GM18520 (cell line): Measurements from ENCODE around the gene SLC17A9.

Source experiments
- ATAC-seq: cut with Tn5 transposase; IDR thresholded peaks from one replicate; pipeline ENCODE4 v1.9.1; 2021; ENCODE audit not compliant: unreplicated experiment

Gene SLC17A9

DNA sequence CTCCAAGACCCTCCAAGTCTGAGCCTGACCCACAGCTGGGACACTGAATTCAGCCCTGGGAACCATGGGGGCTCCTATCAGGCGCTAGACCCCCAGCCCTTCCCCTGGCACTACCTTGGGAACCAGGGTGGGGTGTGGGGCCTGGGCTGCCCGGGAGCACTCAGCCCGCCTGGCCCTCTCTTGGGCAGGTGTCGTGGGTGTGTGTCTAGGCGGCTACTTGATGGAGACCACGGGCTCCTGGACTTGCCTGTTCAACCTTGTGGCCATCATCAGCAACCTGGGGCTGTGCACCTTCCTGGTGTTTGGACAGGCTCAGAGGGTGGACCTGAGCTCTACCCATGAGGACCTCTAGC is 14.6 kb downstream of the SLC17A9 start:
- ATAC-seq = no peak

- no peak for ATAC-seq
These were observed 15.3 kb downstream of the SLC17A9 start for GRCh38 chr20:62967628-62968351.

DNA sequence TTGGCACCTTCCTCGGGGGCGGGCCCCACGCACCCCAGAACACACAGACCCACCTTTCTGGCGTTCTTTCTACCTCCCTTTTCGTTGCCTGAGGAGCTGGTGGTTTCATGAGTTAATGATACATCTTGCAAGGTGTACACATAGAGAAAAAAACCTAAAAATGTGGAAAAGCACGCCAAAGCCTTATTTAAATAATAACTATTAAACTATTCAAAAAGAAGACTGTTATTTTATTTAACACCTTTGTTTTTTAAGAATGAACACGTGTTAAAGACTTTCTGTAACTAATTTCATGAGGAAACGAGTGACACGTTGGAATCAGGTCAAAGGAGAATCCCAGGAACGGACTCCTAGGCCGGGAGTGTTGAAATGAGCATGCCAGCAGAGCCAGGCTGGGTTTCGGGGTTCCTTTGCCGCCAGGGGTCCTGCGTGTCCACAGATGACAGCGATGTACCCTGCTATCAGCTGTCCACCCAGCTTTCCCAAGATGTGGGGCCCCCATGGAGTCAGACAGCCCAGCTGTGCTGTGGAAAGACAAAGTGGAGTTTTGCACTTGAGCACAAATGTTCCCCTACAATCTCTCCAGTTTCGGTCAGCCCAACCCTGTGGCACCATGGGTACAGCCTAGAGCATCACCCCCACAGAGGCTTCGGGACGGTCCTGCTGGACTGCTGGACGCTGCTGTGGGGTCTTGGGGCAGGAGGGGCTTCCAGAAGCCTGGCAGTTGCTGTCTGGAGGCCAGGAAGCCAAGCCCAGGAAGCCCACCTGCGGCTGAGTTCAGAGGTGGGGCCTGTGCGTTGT is 16.1 kb downstream of the SLC17A9 start:
- ATAC-seq = no peak

DNA sequence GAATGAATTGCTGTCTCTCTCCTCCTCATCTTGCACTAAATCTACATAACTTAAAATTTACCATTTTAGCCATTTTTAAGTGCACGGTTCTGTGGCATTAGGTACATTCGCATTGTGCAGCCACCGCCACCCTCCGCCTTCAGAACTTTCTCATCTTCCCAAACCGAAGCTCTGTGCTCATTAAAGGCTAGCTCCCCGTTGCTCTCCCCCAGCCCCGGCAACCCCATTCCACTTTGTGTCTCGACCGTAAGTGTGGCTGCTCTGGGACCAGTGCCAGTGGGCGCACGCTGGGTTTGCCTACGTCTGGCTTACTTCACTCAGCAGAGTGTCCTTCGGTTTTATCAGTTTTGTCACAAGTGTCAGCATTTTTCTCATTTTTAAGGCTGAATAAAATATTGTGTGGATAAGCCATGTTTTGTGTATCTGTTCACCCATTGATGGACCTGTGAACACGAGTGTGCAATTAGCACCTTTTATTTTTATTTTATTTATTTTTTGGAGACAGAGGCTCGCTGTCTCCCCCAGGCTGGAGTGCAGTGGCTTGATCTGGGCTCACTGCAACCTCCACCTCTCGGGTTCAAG is 16.8 kb downstream of the SLC17A9 start:
- ATAC-seq = no peak

DNA sequence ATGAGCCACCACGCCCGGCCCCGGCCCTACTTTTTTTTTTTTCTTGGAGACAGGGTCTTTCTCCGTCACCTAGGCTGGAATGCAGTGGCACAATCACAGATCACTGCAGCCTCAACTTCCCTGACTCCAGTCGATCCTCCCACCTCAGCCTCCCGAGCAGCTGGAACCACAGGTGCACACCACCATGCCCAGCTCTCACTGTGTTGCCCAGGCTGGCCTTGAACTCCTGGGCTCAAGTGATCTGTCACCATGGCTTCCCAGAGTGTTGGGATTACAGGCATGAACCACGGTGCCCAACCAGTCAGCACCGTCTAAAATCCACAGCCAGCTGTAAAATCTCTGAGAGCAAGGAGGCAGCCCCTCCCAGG is 17.4 kb downstream of the SLC17A9 start:
- ATAC-seq = no peak

GRCh38 chr20:62970307-62971210 is 18.1 kb downstream of the SLC17A9 start:
- no peak for ATAC-seq

GRCh38 chr20:62971211-62971949 is 18.9 kb downstream of the SLC17A9 start:
- no peak for ATAC-seq

DNA sequence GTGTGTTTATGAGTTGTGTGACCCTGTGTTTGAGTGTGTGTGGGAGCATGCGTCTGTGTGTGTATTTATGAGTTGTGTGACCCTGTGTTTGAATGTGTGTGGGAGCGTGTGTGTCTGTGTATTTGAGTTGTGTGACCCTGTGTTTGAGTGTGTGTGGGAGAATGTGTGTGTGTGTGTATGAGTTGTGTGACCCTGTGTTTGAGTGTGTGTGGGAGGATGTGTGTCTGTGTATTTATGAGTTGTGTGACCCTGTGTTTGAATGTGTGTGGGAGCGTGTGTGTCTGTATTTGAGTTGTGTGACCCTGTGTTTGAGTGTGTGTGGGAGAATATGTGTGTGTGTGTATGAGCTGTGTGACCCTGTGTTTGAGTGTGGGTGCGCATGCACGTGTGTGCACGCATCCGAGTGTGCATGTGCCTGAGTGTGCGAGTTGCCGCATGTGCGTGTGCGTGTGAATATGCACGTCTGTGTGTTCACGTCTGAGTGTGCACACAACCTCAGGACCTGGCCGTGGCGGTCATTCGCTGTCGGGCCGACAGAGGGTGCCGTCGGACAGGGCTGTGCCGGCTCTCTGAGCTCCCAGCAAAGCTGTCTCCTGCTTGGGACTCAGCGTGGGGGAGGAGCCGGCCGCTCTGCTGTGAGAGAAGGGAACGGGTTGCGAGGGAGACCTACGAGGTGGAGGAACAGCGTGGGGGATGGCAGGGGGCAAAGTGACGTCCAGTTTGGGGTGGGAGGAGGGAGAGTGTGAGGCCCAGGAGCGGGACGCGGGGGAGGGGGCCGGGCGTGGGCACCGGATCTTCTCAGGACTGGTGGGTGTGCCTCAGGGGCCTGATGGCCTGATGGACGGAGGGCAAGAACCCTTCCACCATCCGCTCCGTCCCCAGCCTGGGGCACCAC is 19.7 kb downstream of the SLC17A9 start:
- peak; percentile 61 for ATAC-seq

DNA sequence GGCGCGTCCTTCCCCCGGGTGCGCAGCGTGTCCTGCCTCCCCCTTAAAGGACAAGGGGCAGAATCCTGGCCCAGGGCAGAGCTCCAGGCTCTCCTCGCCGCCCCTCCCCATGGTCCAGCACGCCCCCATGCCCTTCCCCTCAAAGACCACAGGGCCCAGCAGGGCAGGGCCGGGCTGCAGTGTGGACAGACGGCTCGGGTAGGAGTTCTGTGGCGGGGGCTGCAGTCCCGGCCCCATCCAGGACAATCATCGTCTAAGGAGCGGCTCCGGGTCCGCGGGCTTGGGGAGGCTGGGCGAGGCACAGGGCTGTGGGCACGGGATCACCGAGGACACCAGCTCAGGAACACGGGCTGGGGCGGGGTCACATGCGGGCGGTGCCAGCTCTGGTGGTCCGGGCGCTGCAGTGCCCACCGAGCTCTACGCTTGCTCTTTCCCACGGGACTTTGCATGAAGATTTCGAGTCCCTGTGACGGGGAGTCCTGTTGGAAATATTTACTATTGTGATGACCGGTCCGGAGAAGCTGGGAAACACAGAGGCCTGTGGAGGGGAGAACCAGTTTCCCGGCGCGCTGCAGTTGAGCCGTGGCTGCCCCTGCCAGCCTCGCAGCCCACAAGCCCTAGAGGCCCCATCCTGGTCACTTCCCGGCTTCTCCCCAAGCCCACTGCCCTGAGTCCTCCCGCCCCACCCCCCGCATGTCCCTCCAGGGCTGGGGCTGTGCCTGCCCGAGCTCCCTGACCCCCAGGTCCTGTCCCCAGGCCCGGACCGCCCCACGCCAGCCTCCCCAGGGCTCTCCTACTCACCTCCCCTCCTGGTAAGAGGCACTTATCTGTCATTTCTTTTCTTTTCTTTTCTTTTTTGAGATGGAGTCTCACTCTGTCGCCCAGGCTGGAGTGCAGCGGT is 20.6 kb downstream of the SLC17A9 start:
- no peak for ATAC-seq

DNA sequence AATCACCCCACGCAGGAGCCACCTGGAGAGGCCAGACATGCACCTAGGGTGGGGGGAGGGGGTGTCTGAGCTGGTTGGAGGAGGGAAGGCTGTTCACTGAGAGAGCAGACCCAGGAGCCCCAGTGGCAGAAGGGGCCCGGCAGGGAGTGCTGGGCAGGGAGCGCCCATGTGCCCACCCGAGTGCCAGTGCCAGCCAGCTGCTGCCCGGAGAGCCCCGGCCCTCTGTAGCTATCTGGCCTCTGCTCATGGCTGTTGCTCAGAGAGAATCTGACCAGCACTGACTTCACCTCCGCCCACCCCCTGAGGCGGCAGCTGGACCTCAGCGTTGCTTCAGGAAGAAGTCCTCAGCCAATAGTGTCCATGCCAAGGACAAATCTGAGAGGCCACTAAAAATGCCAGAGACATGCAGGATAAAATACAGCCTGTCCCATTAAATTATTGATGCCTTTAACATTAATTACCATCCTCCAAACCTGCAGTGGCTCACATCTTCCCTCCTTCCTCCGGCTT is 22.8 kb downstream of the SLC17A9 start:
- ATAC-seq = no peak

DNA sequence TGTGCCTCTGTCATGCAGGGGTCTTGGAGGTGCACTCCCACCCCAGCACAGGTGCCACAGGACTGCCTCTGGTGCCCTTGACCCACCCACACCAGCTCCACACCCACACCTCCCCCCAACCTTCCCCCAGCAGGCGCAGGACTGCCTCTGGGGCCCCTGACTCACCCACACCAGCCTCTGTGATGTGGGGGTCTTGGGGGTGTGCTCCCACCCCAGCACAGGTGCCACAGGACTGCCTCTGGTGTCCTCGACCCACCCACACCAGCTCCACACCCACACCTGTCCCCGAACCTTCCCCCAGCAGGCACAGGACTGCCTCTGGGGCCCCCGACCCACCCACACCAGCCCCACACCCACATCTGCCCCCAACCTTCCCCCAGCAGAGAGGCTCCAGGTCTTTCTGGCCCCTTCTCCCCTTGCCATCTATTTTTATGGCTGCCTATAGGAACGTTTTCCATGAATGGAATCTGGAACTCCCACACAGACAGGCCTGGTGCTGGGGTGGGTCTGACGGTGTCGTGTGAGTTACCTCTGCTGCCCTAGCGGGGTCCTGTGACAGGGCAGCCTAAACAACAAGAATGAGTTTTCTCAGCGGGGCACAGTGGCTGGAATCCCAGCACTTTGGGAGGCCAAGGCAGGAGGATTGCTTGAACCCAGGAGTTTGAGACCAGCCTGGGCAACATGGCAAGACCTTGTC is 23.5 kb downstream of the SLC17A9 start:
- no peak for ATAC-seq

DNA sequence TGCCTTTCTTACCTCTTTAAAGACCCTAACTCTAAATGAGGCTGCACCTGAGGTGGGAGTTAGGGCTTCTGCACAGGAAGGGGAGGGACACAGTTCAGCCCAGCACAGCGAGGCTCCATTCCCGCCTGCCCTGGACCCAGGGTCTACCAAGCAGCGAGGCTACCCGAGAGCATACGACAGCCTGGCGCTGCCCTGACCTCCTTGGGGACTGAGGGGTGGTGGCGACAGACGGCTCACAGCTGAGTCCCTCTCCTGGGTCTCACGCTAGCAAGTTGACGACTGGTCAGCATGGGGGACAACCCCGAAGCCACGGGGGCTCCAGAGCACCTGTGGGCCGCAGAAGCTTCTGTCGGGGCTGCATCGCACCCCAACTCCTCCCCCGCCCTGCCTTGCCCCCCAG is 24.4 kb downstream of the SLC17A9 start:
- no peak for ATAC-seq

DNA sequence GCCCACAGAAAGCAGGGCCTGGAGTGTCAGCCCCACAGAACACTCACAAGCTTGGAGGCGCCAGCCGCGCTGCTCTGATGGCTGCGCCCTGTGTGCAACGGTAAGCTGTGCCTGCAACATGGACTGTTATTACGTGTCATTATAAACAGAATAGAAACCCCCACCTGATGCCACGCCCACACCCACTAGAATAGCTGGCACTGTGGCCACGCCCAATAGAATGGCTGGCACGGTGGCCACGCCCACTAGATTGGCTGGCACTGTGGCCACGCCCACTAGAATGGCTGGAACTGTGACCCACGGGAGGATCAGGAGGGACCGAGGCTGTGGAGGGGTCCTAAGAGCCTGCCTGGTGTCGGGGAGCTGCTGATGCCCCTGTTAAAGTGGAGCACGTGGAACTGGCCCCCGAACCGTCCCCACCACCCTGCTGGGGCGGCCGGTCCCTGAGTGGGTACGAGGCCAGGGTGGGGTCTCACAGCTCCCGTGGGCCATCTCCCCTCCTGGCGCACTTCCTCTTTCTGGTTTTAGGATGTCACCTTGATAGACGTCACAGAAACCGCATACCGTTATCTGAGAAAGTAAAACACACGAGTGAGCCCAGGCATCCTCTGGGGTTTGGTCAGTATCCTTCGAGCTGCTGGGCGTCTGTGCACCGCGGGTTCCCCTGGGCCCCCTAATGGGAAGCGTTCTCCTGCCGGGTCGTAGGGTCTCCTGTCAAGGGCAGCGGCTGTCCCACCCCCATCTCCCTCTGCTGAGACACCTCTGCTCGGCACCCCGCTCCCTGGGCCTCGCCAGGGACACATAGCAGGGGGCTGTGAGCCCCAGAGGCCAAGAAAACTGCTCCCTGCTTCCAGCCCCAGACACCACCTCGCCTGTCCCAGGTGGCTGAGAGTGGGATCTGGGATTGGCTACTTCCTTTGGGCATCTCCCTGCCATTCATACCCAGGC is 25.4 kb downstream of the SLC17A9 start:
- peak; percentile 63 for ATAC-seq

- no peak for ATAC-seq
These were observed 26.0 kb downstream of the SLC17A9 start for GRCh38 chr20:62978561-62978943.

DNA sequence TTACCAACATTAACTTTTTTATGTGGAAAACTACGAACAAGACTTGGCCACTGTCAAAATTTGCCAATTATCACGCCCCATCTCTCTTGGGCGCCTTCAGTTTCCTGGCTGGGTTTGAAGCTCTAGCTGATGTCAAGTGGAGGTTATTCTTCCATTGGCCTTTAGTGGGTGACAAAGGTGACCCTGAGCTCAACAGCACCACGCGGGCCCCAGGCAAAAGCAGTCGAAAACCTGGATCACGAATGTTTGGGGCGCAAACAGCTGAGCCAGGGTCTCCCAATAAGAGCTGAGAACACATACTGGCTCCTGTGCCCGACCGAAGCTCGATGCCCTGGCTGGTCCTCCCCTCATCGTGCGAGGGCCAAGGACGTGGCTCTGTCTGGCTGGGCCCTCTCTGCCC is 26.8 kb downstream of the SLC17A9 start:
- ATAC-seq = no peak

DNA sequence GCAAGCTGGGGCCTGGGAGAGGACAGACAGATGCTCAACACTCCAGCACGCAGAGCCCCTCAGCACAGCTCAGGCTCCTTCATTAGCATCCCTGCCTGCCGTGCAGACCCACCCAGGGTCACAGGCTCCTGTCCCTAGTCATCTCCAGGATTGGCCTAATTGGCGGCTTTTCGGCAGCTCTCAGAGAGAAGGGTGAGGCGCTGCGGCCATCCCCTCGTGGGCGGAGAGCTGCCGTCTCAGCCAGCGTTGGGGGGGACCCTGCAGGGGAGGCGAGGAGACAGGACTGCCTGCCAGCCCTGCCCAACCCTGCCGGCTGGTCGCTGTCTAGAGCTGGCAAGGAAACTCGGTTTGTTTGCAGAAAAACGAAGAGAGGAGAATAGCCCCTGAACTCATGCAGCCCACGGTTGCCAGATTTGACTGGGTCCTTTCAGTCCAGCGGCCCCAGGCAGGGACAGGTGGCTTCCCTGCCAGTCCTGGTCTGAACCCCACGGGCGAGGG is 27.4 kb downstream of the SLC17A9 start:
- no peak for ATAC-seq
